ENCODE data around the gene SH3BP1.

DNA sequence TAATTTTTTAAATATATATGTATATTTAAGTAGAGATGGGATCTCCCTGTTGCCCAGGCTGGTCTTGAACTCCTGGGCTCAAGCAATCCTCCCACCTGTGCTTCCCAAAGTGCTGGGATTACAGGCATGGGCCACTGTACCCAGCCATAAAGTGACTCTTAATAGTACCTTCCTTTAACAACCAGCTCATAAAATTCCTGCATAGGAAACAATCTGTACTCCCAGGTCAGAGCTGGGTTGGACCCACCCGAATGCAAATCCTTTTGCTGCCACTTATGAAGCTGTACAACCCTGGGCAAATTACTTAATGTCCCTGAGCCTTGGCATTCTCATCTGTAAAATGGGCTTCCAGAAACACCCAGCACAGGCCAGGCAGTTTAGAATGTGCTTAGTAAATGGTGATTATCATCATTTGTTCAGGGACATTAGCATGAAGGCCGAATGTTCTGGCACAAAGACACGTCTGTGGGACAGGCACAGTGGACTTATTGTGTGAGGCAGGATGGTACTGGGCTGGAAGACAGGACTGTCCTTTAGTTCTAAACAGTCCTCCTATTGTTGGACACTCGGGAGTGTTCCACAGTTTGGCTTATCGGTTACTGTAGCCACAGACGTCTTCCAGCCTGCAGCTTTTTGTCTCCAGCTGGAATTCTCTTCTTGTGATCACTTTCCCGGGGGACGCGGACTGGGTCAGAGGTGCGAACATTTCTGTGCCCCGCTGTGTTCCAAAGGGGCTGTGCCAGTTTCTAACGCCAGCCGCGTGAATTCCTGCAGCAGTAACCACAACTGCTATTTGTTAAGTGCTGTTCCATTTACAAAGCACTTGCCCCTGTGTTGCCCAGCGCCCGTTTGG, 25.0 kb downstream of the SH3BP1 start:
- TF ChIP-seq, protein P1, sequence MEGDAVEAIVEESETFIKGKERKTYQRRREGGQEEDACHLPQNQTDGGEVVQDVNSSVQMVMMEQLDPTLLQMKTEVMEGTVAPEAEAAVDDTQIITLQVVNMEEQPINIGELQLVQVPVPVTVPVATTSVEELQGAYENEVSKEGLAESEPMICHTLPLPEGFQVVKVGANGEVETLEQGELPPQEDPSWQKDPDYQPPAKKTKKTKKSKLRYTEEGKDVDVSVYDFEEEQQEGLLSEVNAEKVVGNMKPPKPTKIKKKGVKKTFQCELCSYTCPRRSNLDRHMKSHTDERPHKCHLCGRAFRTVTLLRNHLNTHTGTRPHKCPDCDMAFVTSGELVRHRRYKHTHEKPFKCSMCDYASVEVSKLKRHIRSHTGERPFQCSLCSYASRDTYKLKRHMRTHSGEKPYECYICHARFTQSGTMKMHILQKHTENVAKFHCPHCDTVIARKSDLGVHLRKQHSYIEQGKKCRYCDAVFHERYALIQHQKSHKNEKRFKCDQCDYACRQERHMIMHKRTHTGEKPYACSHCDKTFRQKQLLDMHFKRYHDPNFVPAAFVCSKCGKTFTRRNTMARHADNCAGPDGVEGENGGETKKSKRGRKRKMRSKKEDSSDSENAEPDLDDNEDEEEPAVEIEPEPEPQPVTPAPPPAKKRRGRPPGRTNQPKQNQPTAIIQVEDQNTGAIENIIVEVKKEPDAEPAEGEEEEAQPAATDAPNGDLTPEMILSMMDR (IDR thresholded peaks at IDR 0.05), result no peak
- TF ChIP-seq POLR2A (IDR thresholded peaks at IDR 0.05), result no peak
- TF ChIP-seq POLR2AphosphoS5 (IDR thresholded peaks at IDR 0.05), result peak in 1 of 3 donors; percentile 6
